Choroid plexus epithelial cell (primary cell): Measurements from ENCODE around the gene EFCAB11.
"Not testable (repeated sequence)": the region's sequence is repeated elsewhere in the genome, so short reads cannot be mapped to it uniquely, and the experiment has no call there.

Experiments used
- DNase-seq: peaks from one replicate; pipeline ENCODE4 v3.0.0-alpha.2; 2010; ENCODE audit warnings: low read depth
- H3K4me3 ChIP-seq: 2 replicates; pipeline ENCODE4 v1.5.1; 2011; ENCODE audit warnings: low read depth, mild to moderate bottlenecking, control low read depth, low read length, moderate library complexity
- CTCF ChIP-seq: conservative IDR thresholded peaks from 2 replicates; pipeline ENCODE4 v1.5.1; 2011; ENCODE audit warnings: low read depth, mild to moderate bottlenecking, control low read depth, inconsistent platforms, low read length, moderate library complexity

Gene EFCAB11

GRCh38 chr14:89892953-89893352 lies 61.6 kb downstream of the EFCAB11 start:
- no peak overlapping the region for H3K4me3 ChIP-seq
- DNase-seq, result no peak
- TF ChIP-seq CTCF, result no peak

GRCh38 chr14:89891721-89892120 lies 62.8 kb downstream of the EFCAB11 start:
- not testable (repeated sequence) for DNase-seq, H3K4me3 ChIP-seq

- no peak overlapping the region for H3K4me3 ChIP-seq
- DNase-seq, result no peak
- TF ChIP-seq CTCF, result no peak
These were observed 63.5 kb downstream of the EFCAB11 start for GRCh38 chr14:89891055-89891454.

GRCh38 chr14:89890589-89890988 lies 63.9 kb downstream of the EFCAB11 start:
- no peak for TF ChIP-seq CTCF
- DNase-seq, result no peak
- H3K4me3 ChIP-seq, result no peak overlapping the region

GRCh38 chr14:89889626-89890025 lies 64.9 kb downstream of the EFCAB11 start:
- no peak for TF ChIP-seq CTCF
- H3K4me3 ChIP-seq, result no peak overlapping the region
- no peak for DNase-seq

- no peak for DNase-seq
- no peak overlapping the region for H3K4me3 ChIP-seq
- no peak for TF ChIP-seq CTCF
These were observed 69.8 kb downstream of the EFCAB11 start for GRCh38 chr14:89884761-89885160.

GRCh38 chr14:89881839-89882238 lies 72.7 kb downstream of the EFCAB11 start:
- DNase-seq, result no peak
- no peak overlapping the region for H3K4me3 ChIP-seq
- no peak for TF ChIP-seq CTCF

- not testable (repeated sequence) for H3K4me3 ChIP-seq, DNase-seq
These were observed 80.4 kb downstream of the EFCAB11 start for GRCh38 chr14:89874091-89874490.
